ENCODE measurements around the gene PTBP2. TPM values are rescaled to one million over a fixed set of nuclear protein-coding genes. Genes with fewer than 3 reads are reported as not detected.
"Not testable (repeated sequence)": the region's sequence is repeated elsewhere in the genome, so short reads cannot be mapped to it uniquely, and the experiment has no call there.

The PTBP2 gene
- total RNA-seq, 4 donors from 2014 or later, result 24.7 to 630 (median 44.3) TPM

DNA sequence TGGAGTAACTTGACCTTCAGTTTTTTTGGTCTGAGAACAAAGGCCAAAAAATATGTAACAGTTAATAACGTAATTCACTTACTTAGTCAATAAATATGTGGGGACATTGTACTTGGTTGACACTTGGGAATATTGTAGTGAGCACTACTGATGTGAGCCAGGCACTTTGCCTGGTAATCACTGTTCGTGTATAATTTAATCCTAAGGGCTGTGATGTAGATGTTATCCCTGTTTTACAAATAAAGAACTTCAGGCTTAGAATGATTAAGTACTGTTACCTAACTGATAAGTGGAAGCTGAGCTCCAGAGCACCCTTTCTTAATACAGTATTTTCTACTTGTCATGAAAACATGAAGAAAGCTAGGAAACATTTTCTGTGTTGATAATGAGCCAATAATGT, 28.0 kb downstream of the PTBP2 start:
- Histone ChIP-seq H3K4me1 (peaks cover 0 to 17% (median 3%) of the 10 kb centered on the region in 4 donors), H3K27ac (no peak overlapping the region), H3K4me3 (no peak overlapping the region), H3K36me3 (peaks cover 0 to 18% (median 2%) of the 10 kb centered on the region in 4 donors), H3K27me3 (no peaks in the 10 kb centered on the region), H3K9me3 (no peaks in the 10 kb centered on the region)
- TF ChIP-seq, protein P1, sequence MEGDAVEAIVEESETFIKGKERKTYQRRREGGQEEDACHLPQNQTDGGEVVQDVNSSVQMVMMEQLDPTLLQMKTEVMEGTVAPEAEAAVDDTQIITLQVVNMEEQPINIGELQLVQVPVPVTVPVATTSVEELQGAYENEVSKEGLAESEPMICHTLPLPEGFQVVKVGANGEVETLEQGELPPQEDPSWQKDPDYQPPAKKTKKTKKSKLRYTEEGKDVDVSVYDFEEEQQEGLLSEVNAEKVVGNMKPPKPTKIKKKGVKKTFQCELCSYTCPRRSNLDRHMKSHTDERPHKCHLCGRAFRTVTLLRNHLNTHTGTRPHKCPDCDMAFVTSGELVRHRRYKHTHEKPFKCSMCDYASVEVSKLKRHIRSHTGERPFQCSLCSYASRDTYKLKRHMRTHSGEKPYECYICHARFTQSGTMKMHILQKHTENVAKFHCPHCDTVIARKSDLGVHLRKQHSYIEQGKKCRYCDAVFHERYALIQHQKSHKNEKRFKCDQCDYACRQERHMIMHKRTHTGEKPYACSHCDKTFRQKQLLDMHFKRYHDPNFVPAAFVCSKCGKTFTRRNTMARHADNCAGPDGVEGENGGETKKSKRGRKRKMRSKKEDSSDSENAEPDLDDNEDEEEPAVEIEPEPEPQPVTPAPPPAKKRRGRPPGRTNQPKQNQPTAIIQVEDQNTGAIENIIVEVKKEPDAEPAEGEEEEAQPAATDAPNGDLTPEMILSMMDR (IDR thresholded peaks at IDR 0.05), result no peak
- TF ChIP-seq POLR2A (IDR thresholded peaks at IDR 0.05) (no peak), EP300 (IDR thresholded peaks at IDR 0.05; ENCODE audit: low read depth) (no peak), POLR2AphosphoS5 (IDR thresholded peaks at IDR 0.05) (no peak)
- intact Hi-C loops (cut with DNase I; ENCODE audit: low total_unique reads), result no loop called here
- DNase-seq, result no peak
- in situ Hi-C loops (cut with MboI; ENCODE audit: low pct_ligation_motif_present in 1 of 4, low pct_unique_long_range_greater_than_20kb in 1 of 4, low sequenced_read_pairs in 3 of 4), result no loop called here
- WGBS, 2 donors (ENCODE audit: low coverage in 1 of 2), result 60 to 68% methylated on average over 1 to 2 of the region's 2 CpGs

DNA sequence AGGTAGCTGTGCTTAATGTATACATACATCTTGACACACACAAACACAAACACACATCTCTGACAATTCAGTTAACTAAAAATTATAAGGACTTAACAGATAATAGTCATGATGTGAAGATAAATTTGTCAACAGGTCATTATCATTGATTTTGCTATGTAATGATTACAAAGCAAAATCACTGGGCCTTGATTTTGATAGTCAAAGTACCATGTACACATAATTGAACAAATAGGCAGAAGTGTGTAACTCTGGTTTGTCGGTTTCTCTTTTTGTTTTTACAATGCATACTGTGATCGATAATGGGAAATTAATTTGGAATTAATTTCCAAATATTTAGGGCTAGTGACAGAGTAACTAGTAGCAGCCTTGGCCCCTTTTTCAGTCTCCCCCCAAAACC, 30.8 kb downstream of the PTBP2 start:
- in situ Hi-C loops (cut with MboI; ENCODE audit: low pct_ligation_motif_present in 1 of 4, low pct_unique_long_range_greater_than_20kb in 1 of 4, low sequenced_read_pairs in 3 of 4), result no loop called here
- TF ChIP-seq EP300 (IDR thresholded peaks at IDR 0.05; ENCODE audit: low read depth), result no peak
- no peak for TF ChIP-seq POLR2AphosphoS5 (IDR thresholded peaks at IDR 0.05)
- TF ChIP-seq, protein P1 (IDR thresholded peaks at IDR 0.05), result no peak
- TF ChIP-seq POLR2A (IDR thresholded peaks at IDR 0.05), result no peak
- Histone ChIP-seq H3K4me1 (peaks cover 0 to 10% (median 1%) of the 10 kb centered on the region in 4 donors), H3K36me3 (peaks cover 0 to 31% (median 2%) of the 10 kb centered on the region in 4 donors), H3K27ac (no peak overlapping the region), H3K27me3 (no peaks in the 10 kb centered on the region), H3K4me3 (no peak overlapping the region), H3K9me3 (no peaks in the 10 kb centered on the region)
- intact Hi-C loops (cut with DNase I; ENCODE audit: low total_unique reads), result no loop called here
- WGBS, 2 donors (ENCODE audit: low coverage in 1 of 2), result 96 to 97% methylated on average over 2 of the region's 2 CpGs
- no peak for DNase-seq

DNA sequence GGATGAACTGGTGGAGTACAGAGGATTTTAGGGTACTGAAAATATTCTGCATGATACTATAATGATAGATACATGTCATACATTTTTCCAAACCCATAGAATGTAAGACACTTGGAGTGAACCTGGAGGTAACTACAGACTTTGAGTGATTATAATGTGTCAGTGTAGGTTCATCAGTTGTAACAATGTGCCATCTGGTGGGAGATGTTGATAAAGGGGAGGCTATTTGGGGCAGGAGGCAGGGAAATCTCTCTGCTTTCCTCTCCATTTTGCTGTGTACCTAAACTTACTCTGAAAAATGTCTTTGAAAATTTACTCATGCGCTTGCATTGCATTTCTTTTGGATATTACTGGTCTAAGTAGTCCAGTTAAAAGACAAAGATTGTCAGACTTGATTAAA, 35.2 kb downstream of the PTBP2 start:
- no peak for TF ChIP-seq POLR2A (IDR thresholded peaks at IDR 0.05)
- TF ChIP-seq EP300 (IDR thresholded peaks at IDR 0.05; ENCODE audit: low read depth), result no peak
- TF ChIP-seq POLR2AphosphoS5 (IDR thresholded peaks at IDR 0.05), result no peak
- TF ChIP-seq, protein P1 (IDR thresholded peaks at IDR 0.05), result no peak
- WGBS, 2 donors (ENCODE audit: low coverage in 1 of 2), result 95 to 100% methylated on average over 1 of the region's 1 CpG
- intact Hi-C loops (cut with DNase I; ENCODE audit: low total_unique reads) (no loop called here), in situ Hi-C loops (cut with MboI; ENCODE audit: low pct_ligation_motif_present in 1 of 4, low pct_unique_long_range_greater_than_20kb in 1 of 4, low sequenced_read_pairs in 3 of 4) (no loop called here)
- Histone ChIP-seq H3K4me3 (no peak overlapping the region), H3K9me3 (no peaks in the 10 kb centered on the region), H3K4me1 (peaks cover 0 to 6% (median 0%) of the 10 kb centered on the region in 4 donors), H3K36me3 (peaks cover 0 to 31% (median 2%) of the 10 kb centered on the region in 4 donors), H3K27ac (no peak overlapping the region), H3K27me3 (no peaks in the 10 kb centered on the region)
- DNase-seq, result no peak

DNA sequence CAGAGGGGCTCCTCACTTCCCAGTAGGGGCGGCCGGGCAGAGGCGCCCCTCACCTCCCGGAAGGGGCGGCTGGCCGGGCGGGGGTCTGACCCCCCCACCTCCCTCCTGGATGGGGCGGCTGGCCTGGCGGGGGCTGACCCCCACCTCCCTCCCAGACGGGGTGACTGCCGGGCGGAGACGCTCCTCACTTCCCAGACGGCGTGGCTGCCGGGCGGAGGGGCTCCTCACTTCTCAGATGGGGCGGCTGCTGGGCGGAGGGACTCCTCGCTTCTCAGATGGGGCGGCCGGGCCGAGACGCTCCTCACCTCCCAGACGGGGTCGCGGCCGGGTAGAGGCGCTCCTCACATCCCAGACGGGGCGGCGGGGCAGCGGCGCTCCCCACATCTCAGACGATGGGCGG, 41.0 kb downstream of the PTBP2 start:
- H3K4me1 ChIP-seq; H3K9me3 ChIP-seq; in situ Hi-C loops (cut with MboI; ENCODE audit: low pct_ligation_motif_present in 1 of 4, low pct_unique_long_range_greater_than_20kb in 1 of 4, low sequenced_read_pairs in 3 of 4); intact Hi-C loops (cut with DNase I; ENCODE audit: low total_unique reads); H3K27me3 ChIP-seq; H3K27ac ChIP-seq; DNase-seq; H3K36me3 ChIP-seq; H3K4me3 ChIP-seq: not testable (repeated sequence)
- WGBS, 2 donors (ENCODE audit: low coverage in 1 of 2), result 98% methylated on average over 28 of the region's 36 CpGs; no CpG with 5 or more reads in 1 of the 2 donors

DNA sequence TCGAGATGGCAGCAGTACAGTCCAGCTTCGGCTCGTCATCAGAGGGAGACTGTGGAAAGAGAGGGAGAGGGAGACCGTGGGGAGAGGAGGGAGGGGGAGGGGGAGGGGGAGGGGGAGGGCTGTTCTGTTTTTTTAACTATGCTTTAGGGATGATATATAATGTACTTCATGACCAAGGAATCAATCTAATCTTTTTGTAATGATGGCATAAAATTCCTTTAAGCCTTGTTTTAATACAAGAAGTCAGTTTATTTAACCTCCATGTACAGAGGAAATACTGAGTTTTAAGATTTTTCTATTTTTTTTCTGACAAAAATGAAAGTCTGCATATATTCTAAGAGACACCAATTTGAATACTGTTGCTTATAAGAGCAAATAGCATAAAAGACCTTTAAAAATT, 41.9 kb downstream of the PTBP2 start:
- H3K27ac ChIP-seq, result no peak overlapping the region
- H3K9me3 ChIP-seq, result no peaks in the 10 kb centered on the region
- no peak for DNase-seq
- in situ Hi-C loops (cut with MboI; ENCODE audit: low pct_ligation_motif_present in 1 of 4, low pct_unique_long_range_greater_than_20kb in 1 of 4, low sequenced_read_pairs in 3 of 4), result no loop called here
- H3K27me3 ChIP-seq, result no peaks in the 10 kb centered on the region
- 53 to 100% methylated on average over 1 to 4 of the region's 4 CpGs for WGBS, 2 donors (ENCODE audit: low coverage in 1 of 2)
- peaks cover 0 to 2% (median 0%) of the 10 kb centered on the region in 4 donors for H3K36me3 ChIP-seq
- TF ChIP-seq POLR2AphosphoS5 (IDR thresholded peaks at IDR 0.05), result no peak
- TF ChIP-seq, protein P1 (IDR thresholded peaks at IDR 0.05), result no peak
- no peak for TF ChIP-seq EP300 (IDR thresholded peaks at IDR 0.05; ENCODE audit: low read depth)
- TF ChIP-seq POLR2A (IDR thresholded peaks at IDR 0.05), result no peak
- H3K4me1 ChIP-seq, result peaks cover 6 to 7% (median 7%) of the 10 kb centered on the region in 4 donors
- no peak overlapping the region for H3K4me3 ChIP-seq
- intact Hi-C loops (cut with DNase I; ENCODE audit: low total_unique reads), result no loop called here

Measured in transverse colon (tissue), 4 donors.